AML-193 (cell line): ENCODE measurements around the gene ROR1.

ENCODE experiments used
- DNase-seq, 2 experiments: peaks; one replicate each; lab custom pipeline; 2025; lab: John Stamatoyannopoulos, UW

Gene ROR1

GRCh38 chr1:63883494-63884235, 109.8 kb downstream of the ROR1 start:
- DNase-seq, result peak; percentile 3 to 35

DNA sequence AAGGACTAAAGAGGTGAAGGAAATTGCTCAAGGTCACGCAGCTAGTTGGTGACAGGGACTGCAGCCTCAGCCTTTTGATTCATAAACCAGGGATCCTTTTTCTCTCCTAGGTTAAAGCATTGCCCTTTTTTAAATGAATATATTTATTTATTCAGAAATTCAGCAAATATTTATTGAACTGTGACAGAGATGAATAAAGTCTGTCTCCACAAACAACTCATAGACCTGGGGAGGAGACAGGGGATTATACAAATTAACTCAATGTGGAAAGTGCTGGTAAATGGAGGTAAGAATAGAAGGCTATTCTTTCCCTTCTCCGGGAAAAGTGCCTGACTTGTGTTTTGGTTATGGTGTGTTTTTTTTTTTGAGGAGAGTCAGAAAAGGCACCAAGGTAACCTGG, 110.7 kb downstream of the ROR1 start:
- no peak for DNase-seq

GRCh38 chr1:63885899-63886298, 112.1 kb downstream of the ROR1 start:
- no peak for DNase-seq

DNA sequence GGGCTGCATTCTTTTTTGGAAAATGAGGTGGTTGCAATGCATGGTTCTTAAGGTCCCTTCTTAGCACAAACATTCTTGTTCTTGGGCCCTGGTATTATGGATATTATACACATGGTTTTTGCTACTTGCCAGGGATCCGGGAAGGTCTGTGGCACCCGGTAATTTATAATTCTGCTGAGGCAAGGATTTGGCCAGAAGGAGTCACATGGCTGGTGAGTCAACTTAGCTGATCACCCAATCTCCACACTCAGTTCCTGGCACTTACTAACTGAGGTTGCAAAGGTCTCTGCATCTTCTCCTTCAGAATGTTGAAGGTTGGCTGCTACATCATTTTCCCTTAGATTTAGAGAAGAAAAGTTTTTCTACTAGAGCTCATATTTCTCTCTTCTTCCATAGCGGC, 112.5 kb downstream of the ROR1 start:
- DNase-seq, result no peak

GRCh38 chr1:63887809-63888208, 114.0 kb downstream of the ROR1 start:
- DNase-seq, result no peak

DNA sequence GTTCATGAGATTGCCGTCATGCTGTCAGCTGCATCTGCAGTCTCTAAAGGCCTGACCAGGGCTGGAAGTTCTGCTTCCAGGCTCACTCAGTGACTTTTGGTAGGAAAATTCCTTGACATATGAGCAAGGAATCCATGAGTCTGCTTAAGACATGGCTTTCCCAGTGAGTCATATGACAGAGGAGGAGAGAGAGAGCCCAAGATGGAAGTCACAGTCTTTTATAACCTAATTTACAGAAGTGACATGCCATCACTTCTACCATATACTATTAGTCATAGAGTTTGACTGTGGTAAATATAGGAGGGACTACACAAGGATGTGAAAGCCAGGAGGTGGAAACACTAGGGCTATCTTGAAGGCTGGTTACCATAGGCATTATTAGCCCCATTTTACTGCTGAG, 115.2 kb downstream of the ROR1 start:
- DNase-seq, result no peak

- DNase-seq, result no peak
Measured at GRCh38 chr1:63890468-63890867, 116.7 kb downstream of the ROR1 start.

DNA sequence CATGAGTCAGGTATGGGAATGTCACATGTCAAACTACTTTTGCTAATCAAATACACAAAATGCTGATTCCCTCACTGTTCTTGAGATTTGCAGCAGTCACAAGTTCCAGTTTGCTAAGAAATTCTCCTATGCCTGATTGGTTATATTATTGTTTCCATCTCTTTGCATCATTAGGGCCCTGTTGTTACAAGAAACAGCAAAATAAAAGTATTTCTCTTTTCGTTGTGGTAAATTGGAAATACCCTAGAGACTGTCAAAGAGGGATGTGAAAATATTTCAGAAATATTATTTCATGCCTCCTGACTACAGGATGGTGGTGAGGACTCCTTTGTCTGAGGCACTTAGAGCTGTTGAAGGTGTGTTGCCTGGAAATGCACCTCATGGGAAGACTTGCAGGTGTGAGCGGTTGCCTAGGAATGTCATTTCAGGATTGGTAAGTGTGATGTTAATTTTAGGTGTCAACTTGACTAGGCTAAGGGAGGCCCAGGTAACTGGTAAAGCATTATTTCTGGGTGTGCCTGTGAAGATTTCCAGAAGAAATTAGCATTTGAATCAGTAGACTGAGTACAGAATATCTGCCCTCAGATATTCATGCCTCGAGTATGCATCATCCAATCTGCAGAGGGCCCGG, 117.4 kb downstream of the ROR1 start:
- no peak for DNase-seq

GRCh38 chr1:63892632-63893395, 119.0 kb downstream of the ROR1 start:
- DNase-seq, result peak in 1 of 2 experiments; percentile 7

DNA sequence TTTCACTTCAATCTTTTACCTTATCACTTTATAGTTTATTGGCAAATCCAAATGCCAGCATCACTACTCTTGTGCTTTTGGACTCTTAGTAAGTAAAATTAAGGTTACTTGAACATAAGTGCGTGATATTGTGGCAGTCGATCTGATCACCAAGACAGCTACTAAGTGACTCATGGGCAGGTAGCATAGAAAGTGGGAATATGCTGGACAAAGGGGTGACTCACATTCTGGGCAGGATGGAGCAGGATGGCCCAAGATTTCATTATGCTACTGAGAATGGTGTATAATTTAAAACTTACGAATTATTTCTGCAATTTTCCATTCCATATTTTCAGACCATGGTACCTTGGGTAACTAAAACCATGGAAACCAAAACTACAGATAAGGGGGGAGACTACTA, 120.2 kb downstream of the ROR1 start:
- DNase-seq, result no peak

DNA sequence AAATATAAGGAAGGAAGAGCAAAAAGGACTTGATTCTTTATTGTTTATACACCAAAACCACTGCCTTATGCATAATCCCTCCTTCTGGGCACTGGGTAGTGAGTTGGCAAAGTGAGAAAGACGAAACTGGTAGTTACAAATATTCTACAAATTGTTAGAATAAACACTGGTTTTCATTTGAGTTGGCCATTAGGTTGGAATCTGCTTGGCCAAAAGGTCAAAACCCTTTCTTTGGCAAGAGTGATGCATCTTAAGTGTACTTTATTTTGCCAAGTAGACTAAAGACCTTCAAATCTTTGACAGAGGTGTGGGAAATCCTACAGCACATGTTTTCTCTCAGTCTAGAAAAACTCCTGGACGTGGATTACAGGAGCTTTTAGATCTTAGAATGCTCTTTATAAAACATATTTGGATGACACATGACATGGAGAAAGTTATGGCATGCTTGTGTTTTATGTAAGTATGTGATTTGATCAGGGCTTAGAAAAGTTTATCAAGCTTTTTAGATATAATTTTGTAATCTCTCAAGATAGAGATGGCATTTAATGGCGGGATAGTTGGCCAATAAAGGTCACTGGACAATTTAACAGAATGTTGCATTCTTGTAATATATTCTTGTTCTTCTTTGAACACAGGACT, 120.9 kb downstream of the ROR1 start:
- no peak for DNase-seq

DNA sequence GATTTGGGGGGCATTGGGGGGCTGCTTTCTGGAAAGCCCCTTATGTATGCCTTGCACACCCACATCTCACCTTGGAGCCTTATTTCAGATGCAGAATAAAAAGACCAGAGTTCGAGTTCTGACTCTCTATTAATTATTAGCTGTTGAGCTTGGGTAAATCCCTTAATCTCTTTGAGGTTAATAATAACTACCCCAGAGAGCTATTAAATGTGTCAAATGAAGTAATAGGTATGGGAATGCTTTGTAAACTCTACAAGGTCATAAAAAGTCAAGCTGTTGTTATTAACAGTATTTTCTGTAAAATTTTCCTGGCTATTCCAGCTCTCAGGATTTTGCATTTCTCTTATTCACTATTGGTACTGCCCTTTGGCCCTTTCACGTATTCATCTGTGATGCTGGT, 122.9 kb downstream of the ROR1 start:
- no peak for DNase-seq

- no peak for DNase-seq
Measured at GRCh38 chr1:63898428-63899196, 124.8 kb downstream of the ROR1 start.

DNA sequence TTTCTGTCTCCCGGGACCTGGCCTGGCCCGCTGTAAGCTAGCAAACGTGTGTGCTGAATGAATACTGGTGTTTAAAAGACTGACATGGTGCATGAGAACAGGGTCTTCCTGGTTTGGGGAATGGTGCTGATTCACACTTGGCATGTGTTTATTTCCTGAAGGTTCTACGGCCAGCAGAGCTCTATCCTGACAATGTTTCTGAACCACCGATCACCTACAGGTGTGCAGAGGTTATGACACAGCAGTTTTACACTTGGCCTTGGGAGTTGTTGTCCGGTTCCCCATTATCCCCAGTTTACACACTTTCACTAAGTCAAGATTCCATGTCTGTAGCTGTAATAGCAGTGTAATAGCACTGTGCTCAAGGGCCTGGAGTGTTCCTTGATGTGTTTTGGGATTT, 127.3 kb downstream of the ROR1 start:
- no peak for DNase-seq

DNA sequence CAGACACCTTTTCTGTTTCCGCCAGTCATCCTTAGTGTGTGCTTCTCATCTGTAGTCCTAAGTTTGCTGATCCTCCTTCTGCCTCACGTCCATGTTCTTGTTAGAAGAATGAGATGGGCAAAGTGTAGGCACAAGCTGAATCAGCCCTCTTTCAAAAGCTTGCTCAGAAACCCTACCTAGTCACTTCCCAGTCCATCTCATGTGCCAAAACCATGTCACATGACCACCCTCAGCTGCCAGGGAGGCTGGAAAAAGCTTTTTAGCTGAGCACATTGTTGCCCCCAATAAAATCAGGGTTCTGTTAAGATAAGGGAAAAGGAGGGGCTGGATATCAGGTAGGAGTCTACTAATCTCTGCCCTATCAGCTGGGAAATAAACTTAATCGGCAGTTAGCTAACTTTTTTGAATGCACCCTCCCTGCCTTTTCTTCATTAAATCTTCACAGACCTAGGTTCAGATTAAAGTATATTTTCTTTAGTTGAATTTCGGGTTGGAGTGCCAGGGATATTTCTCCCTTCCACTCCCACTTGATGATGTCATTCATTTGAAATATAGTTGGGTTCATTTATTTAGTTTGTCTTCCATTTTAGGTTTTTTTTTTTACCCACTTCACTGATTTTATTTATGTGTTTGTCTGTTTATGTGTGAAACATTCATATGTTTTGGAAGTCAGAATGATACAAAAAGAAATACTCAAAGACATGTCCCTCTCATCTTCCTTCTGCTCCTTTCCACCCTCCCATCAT, 129.2 kb downstream of the ROR1 start:
- no peak for DNase-seq

DNA sequence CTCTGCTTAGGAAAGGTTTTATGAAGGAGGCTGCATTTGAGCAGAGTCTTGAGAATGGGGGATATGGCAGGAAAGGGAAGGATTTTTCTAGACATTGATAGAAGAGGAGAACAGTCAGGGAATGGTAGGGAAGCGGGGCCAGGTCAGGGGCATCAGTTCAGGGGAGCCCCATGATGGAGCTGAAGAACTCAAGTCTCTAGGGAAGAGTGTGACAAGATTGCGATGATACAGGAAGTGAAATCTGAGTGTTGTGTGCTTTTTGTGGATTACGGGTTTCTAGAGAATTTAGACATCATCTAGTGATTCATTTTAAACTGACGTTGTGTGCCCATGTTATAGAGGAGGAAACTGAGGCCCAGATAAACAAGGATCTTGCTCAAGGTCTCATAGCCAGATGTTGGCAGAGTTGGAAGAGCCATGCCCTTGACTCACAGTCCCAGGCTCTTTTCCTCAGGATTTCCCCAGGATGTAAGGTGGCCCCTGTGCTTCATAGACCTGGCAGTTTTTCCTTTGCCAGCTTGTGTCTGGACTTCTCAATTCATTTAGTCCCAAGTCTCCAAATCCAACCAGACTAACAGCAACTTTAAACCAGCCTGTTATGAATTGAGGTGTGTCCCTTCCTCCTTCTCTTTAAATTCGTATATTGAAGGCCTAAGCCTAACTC, 130.3 kb downstream of the ROR1 start:
- no peak for DNase-seq

DNA sequence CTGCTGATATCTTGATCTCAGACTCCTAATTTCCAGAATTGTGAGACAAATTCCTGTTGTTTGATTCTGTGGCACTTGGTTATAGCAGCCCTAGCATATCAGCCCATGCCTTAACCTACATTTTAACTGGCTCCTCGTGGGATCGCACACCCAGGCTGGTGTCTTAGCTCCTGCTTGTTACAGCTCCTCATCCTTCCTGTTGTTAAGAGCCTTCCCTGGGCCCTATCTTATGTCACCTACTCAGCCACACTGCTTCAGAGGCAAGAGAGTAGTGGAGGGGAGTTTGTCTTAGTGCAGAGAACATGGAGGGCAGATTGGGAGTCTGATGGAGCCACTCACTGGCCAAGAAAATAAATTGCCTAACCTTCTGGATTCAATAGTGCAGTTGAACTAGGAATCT, 131.0 kb downstream of the ROR1 start:
- no peak for DNase-seq

GRCh38 chr1:63906047-63906704, 132.4 kb downstream of the ROR1 start:
- no peak for DNase-seq

- DNase-seq, result no peak
Measured at GRCh38 chr1:63907051-63907450, 133.2 kb downstream of the ROR1 start.

DNA sequence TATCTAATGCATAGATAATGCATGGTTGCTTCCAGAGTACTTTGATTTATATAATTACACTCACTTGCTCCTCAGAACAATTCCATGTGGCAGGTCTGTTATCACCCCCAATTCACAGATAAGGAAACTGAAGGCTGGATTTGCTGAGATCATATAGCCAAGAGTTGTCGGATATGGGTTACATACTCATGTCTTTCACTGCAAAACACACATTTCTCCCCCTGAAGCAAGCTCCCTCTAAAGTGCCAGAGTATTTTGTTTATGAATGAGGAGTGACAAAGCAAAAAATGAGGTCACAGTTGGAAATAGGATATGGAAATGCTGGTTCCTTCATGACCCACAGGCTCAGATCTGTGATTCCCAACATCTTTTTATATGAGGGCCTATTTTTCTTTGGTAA, 134.2 kb downstream of the ROR1 start:
- no peak for DNase-seq
